ENCODE measurements around the gene ADAMTS10.
"Not testable (repeated sequence)": the region's sequence is repeated elsewhere in the genome, so short reads cannot be mapped to it uniquely, and the experiment has no call there.

Gene ADAMTS10

GRCh38 chr19:8601796-8602195 is 8.7 kb downstream of the ADAMTS10 start:
- in situ Hi-C loops (cut with MboI; ENCODE audit: low sequenced_read_pairs): loop anchor here (25.0 kb wide), 1 partner anchor 486 kb away; the partner anchor contains the start of gene OR1M1

DNA sequence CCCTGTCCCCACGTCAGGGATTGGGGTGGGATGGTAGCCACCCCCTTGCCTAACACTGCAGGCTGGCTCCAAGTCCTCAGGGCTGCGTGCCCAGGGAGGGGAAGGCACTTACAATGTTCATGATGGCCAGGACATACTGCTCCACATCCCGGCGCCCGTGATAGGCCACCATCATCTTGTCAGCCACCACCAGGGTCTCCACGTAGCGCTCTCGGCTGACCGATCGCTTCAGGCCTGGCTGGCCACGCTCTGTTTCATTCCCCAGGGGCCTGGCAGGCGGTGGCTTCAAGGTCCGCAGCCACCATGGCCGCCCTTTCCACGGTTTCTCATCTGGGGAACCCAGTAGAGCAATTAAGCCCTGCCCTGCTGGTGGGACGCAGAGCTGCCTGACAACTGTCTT is 9.7 kb downstream of the ADAMTS10 start:
- in situ Hi-C loops (cut with MboI; ENCODE audit: low sequenced_read_pairs): loop anchor here (25.0 kb wide), 1 partner anchor 486 kb away; the partner anchor contains the start of gene OR1M1

- in situ Hi-C loops (cut with MboI; ENCODE audit: low sequenced_read_pairs): loop anchor here (25.0 kb wide), 1 partner anchor 487 kb away; the partner anchor contains the start of gene OR1M1
Observed at GRCh38 chr19:8600064-8600463, 10.5 kb downstream of the ADAMTS10 start.

GRCh38 chr19:8596168-8596567 is 14.3 kb downstream of the ADAMTS10 start:
- in situ Hi-C loops (cut with MboI; ENCODE audit: low sequenced_read_pairs): no loop called here

GRCh38 chr19:8595651-8596050 is 14.9 kb downstream of the ADAMTS10 start:
- in situ Hi-C loops (cut with MboI; ENCODE audit: low sequenced_read_pairs): no loop called here

DNA sequence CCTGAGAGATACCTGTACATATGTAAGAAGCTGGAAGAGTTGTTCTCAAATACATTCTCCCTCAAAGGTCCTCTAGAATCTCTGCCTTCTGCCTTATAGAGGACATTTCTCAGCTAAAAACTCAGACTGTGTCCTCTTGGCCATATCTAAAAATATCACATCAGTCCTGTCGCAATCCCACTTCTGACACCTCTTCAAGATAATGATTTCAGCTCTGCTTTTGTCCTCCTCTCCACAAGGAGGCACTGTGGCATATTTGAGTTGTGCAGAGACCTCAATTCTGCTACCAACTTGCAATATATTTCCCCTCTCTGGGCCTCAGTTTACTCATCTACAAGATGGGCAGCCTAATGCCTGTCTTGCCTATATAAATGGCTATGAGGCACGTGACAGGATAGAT is 16.6 kb downstream of the ADAMTS10 start:
- in situ Hi-C loops (cut with MboI; ENCODE audit: low sequenced_read_pairs): no loop called here

GRCh38 chr19:8592231-8593009 is 18.1 kb downstream of the ADAMTS10 start:
- in situ Hi-C loops (cut with MboI; ENCODE audit: low sequenced_read_pairs): no loop called here

DNA sequence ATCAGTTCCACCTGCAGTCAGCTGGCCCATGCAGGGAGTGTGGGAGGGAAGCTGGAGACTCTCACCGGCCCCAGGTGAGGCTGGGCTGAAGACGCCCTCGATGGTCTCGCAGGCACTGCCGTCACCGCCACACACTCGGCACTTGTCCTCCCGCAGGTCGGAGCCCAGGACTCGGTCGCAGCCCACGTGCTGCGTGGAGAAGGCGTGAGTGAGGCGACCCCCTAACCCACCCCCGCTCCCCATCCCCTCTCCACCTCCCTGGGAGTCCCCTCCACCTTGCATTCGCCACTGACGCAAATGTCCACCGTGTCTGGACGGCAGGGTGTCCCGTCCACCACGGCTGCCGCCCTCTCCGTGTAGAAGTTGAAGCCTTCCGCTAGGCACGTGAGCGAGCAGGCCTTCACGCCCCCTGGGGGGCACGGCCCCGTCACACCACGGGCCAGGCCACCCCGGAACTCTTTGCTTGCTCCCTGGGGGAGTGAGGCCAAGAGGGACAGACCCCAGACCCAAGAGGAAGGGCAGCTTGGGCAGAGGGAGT is 21.3 kb downstream of the ADAMTS10 start:
- in situ Hi-C loops (cut with MboI; ENCODE audit: low sequenced_read_pairs): no loop called here

- in situ Hi-C loops (cut with MboI; ENCODE audit: low sequenced_read_pairs): no loop called here
Observed at GRCh38 chr19:8585894-8586750, 24.4 kb downstream of the ADAMTS10 start.

DNA sequence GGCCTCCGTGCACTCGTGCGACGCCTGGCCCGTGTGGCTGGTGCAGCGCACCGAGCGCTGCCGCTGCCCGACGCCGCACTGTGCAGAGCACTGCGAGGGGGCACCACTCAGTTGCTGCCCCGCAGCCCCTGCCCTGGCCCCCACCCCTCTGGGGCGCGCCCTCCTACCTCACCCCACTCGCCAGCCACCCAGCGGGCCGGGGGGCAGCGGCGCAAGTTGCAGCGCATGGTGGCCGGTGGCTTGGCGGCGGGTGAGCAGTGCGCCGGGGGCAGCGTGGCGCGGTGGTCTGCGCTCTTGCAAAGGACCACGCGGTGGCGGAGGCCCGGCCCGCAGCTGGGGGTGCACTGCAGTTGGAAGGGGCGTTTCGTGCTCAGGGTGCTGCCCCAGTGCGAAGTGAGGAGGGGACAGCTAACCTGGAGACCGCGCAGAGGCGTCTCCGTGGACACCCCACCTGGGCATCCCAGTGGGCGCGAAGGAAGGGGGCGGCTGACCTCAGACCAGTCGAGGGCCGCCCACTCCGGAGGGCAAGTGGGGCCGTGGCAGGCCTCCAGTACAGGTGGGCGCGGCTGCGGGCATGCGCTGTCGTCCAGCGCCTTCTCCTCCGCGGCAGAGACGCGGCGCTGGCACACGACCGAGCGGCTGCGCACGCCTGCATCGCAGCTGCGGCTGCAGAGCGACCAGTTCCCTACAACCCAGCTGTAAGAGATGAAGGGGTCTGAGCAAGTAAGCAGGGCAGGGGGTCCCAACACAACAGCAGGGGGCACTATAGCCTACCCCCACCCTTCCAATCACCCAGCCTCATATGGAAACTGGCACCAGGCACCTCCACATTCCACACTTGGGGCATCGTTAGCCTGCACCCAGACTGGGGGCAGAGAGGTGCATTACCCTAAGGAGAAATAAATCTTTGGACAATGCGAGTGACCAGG is 25.3 kb downstream of the ADAMTS10 start:
- in situ Hi-C loops (cut with MboI; ENCODE audit: low sequenced_read_pairs): no loop called here

GRCh38 chr19:8580710-8581281 is 29.7 kb downstream of the ADAMTS10 start:
- in situ Hi-C loops (cut with MboI; ENCODE audit: low sequenced_read_pairs): no loop called here

DNA sequence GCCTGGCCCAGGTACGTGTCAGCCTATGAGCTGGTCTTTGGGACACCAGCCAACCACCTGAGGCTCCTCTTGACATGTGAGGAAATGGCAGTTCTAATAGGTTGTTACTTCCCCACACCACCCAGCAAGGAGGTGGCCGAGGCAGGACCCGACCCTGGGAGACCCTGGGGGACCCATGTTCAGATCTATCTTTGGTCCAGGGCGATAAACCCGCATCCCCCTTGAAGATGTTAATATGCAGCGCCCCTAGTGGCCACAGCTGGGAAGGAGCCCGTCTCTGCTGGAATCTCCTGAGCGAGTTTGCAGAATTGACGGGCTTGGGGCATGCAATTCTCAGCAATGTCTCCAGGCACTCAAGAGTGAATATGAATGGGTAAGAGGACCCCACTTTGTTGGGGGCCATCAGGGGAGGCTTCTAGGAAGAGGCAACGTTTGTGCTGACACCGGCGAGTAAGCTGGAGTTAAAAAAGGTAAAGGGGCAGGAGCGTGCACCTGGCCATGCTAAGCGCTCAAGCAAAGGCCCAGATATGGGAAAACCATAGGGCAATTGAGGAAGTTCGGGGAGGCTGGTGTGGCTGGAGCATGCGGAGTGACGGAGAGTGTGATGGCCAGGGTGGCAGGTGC is 31.8 kb downstream of the ADAMTS10 start:
- in situ Hi-C loops (cut with MboI; ENCODE audit: low sequenced_read_pairs): no loop called here

GRCh38 chr19:8577741-8578140 is 32.8 kb downstream of the ADAMTS10 start:
- in situ Hi-C loops (cut with MboI; ENCODE audit: low sequenced_read_pairs): no loop called here

DNA sequence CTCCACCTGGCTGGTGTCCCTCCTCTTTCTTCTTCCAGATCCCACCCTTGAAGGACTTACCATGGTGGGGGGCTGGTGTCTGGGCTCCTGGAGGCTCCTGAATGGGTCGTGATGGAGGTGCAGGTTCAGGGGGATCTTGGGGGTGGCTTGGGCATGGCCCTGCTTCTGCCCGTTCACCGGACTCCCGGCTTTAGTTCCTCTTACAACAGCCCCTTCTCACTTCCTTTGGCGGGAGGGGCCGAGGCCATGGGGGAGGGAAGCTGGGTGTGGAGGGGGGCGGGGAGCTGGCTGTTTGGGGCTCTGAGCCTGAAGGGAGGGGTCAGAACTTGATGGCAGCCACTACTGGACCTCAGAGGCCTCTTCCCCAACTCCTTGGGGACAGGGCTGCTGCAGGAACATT is 33.3 kb downstream of the ADAMTS10 start, which contains the start of gene MYO1F:
MYO1F (minus strand) TSS at position 196 of the 400 bp plus-strand sequence; CDS start at position 63, 133 bp downstream.
- in situ Hi-C loops (cut with MboI; ENCODE audit: low sequenced_read_pairs): no loop called here

GRCh38 chr19:8576273-8576993 is 34.1 kb downstream of the ADAMTS10 start:
- in situ Hi-C loops (cut with MboI; ENCODE audit: low sequenced_read_pairs): no loop called here

DNA sequence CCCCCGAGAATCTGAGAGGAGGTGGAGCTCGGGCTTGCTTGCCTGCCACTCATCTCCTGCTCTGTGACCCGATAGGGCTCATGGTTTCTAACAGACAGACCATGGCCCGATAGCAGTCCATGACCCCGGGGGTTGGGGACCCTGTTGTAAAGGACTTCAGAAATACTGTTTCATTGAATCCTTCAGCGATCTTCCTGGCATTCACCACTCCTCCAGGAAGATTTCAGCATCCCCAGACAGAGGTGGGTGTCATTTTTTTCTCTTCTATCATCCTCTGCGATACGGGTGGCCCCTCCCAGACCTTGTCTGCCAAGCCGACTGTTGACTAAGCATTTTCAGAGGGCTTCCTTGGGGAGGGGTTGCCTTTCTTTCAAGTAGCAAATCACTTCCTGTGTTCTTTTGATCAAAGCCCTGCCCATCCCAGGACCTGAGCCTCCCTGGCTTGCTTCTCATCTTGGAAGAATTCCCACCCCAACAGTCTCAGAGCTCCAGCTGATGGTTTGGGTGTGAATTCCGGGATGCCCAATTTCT is 35.0 kb downstream of the ADAMTS10 start:
- in situ Hi-C loops (cut with MboI; ENCODE audit: low sequenced_read_pairs): no loop called here

DNA sequence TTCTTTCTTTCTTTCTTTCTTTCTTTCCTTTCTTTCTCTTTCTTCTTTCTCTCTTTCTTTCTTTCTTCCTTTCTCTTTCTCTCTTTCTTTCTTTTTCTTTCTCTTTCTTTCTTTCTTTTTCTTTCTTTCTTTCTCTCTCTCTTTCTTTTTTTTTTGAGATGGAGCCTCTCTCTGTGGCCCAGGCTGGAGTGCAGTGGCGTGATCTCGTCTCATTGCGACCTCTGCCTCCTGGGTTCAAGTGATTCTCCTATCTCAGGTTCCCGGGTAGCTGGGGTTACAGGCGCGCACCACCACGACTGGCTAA is 35.9 kb downstream of the ADAMTS10 start:
- in situ Hi-C loops (cut with MboI; ENCODE audit: low sequenced_read_pairs): not testable (repeated sequence)

DNA sequence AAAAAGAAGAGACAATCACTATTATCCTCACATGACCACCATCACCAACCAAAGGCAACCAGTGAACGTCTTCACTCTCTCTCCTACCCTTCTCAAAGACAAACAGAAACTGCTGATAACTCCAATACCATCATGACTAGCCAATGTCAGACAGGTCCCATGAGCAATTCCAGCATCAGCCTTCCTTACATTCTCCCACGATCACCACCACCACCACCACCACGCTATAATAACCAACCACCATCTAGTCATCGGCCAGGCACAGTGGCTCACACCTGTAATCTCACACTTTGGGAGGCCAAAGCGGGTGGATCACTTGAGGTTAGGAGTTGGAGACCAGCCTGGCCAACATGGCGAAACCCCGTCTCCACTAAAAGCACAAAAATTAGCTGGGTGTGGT is 37.2 kb downstream of the ADAMTS10 start:
- in situ Hi-C loops (cut with MboI; ENCODE audit: low sequenced_read_pairs): no loop called here

GRCh38 chr19:8571006-8571411 is 39.5 kb downstream of the ADAMTS10 start:
- in situ Hi-C loops (cut with MboI; ENCODE audit: low sequenced_read_pairs): no loop called here

Data from HL-60/S4 treated with phorbol 12-myristate 13-acetate at 8.2 ng/mL for 4 days and 3 days (cell line).